Measurements from ENCODE around the gene C1orf21.

DNA sequence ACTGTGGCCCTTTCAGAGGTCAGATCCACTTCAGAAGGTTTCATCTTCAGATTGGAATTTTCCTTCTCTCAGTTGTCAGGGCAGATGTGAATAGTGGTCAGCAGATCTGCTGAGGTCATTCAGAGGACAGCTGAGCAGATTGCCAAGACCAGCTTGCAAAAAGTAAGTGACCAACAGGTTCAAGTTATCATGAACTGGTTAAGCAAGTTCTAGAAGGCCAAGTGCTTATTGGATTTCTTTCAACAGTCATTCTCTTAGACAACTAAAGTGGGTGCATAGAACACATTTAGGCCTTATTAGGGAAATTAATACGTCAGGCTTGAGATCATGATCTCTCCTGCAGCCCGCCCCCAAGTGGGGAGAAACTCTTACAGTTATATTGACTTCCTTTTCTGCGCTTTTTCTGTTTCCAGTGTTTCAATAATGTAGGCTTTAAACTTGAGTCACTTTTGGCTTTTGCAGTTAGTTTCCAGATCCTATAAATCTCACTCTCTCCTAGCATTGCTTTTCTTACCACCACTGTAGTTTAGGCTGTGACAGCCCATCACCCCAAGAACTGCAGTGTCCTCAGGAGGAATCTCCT lies 96.4 kb downstream of the C1orf21 start:
- TF ChIP-seq, protein P1, sequence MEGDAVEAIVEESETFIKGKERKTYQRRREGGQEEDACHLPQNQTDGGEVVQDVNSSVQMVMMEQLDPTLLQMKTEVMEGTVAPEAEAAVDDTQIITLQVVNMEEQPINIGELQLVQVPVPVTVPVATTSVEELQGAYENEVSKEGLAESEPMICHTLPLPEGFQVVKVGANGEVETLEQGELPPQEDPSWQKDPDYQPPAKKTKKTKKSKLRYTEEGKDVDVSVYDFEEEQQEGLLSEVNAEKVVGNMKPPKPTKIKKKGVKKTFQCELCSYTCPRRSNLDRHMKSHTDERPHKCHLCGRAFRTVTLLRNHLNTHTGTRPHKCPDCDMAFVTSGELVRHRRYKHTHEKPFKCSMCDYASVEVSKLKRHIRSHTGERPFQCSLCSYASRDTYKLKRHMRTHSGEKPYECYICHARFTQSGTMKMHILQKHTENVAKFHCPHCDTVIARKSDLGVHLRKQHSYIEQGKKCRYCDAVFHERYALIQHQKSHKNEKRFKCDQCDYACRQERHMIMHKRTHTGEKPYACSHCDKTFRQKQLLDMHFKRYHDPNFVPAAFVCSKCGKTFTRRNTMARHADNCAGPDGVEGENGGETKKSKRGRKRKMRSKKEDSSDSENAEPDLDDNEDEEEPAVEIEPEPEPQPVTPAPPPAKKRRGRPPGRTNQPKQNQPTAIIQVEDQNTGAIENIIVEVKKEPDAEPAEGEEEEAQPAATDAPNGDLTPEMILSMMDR (IDR thresholded peaks at IDR 0.05; ENCODE audit: low read length) = peak; percentile 17; the same call in 1 of the 2 replicates
- no peak for TF ChIP-seq EZH2 (IDR thresholded peaks at IDR 0.05; ENCODE audit: borderline replicate concordance, low read length)
